ENCODE results near the gene EPHA1.
"Not testable (repeated sequence)": the region's sequence is repeated elsewhere in the genome, so short reads cannot be mapped to it uniquely, and the experiment has no call there.

Gene EPHA1

GRCh38 chr7:143392875-143393266, 15.8 kb downstream of the EPHA1 start:
- Histone ChIP-seq H4K20me1 (ENCODE audit: insufficient read depth, low read length, poor library complexity, severe bottlenecking) (peaks cover 15% of the 10 kb centered on the region), H3K9me3 (ENCODE audit: insufficient read depth, low read depth, low read length) (no peaks in the 10 kb centered on the region), H2AFZ (ENCODE audit: low read length) (no peak overlapping the region), H3K79me2 (ENCODE audit: insufficient read depth, low read length) (peaks cover 19% of the 10 kb centered on the region; the same call in 1 of the 2 replicates), H3K4me1 (ENCODE audit: insufficient read depth, low read length, poor library complexity, severe bottlenecking) (peaks cover 21% of the 10 kb centered on the region), H3K4me2 (ENCODE audit: low read depth, low read length, poor library complexity, severe bottlenecking) (no peak overlapping the region), H3K9ac (ENCODE audit: low read depth, low read length, poor library complexity, severe bottlenecking) (no peak overlapping the region), H3K36me3 (ENCODE audit: insufficient read depth, low read length) (peaks cover 41% of the 10 kb centered on the region; the same call in 1 of the 2 replicates), H3K9me2 (replicated peaks; ENCODE audit: low read depth, low read length) (no peaks in the 10 kb centered on the region), H3K4me3 (ENCODE audit: low read length, poor library complexity, severe bottlenecking) (no peak overlapping the region), H3K27me3 (ENCODE audit: insufficient read depth, low read length, poor library complexity, severe bottlenecking) (no peaks in the 10 kb centered on the region), H3F3A (ENCODE audit: low read depth) (no peaks in the 10 kb centered on the region)
- TF ChIP-seq CTCF (conservative IDR thresholded peaks at IDR 0.05; ENCODE audit: low read length): no peak
- no peak for TF ChIP-seq EZH2phosphoT487 (IDR thresholded peaks at IDR 0.05; ENCODE audit: borderline replicate concordance)

- H3K79me2 ChIP-seq (ENCODE audit: insufficient read depth, low read length): peaks cover 24% of the 10 kb centered on the region; the same call in 1 of the 2 replicates
- not testable (repeated sequence) for H3K4me3 ChIP-seq (ENCODE audit: low read length, poor library complexity, severe bottlenecking); H3F3A ChIP-seq (ENCODE audit: low read depth); H3K9me3 ChIP-seq (ENCODE audit: insufficient read depth, low read depth, low read length); H2AFZ ChIP-seq (ENCODE audit: low read length); H3K9ac ChIP-seq (ENCODE audit: low read depth, low read length, poor library complexity, severe bottlenecking); H3K27me3 ChIP-seq (ENCODE audit: insufficient read depth, low read length, poor library complexity, severe bottlenecking); H3K9me2 ChIP-seq (replicated peaks; ENCODE audit: low read depth, low read length); H3K4me2 ChIP-seq (ENCODE audit: low read depth, low read length, poor library complexity, severe bottlenecking)
- peaks cover 43% of the 10 kb centered on the region; the same call in 1 of the 2 replicates for H3K36me3 ChIP-seq (ENCODE audit: insufficient read depth, low read length)
- H4K20me1 ChIP-seq (ENCODE audit: insufficient read depth, low read length, poor library complexity, severe bottlenecking): peaks cover 19% of the 10 kb centered on the region
- peaks cover 21% of the 10 kb centered on the region for H3K4me1 ChIP-seq (ENCODE audit: insufficient read depth, low read length, poor library complexity, severe bottlenecking)
These were observed 16.2 kb downstream of the EPHA1 start for GRCh38 chr7:143392427-143392826.

DNA sequence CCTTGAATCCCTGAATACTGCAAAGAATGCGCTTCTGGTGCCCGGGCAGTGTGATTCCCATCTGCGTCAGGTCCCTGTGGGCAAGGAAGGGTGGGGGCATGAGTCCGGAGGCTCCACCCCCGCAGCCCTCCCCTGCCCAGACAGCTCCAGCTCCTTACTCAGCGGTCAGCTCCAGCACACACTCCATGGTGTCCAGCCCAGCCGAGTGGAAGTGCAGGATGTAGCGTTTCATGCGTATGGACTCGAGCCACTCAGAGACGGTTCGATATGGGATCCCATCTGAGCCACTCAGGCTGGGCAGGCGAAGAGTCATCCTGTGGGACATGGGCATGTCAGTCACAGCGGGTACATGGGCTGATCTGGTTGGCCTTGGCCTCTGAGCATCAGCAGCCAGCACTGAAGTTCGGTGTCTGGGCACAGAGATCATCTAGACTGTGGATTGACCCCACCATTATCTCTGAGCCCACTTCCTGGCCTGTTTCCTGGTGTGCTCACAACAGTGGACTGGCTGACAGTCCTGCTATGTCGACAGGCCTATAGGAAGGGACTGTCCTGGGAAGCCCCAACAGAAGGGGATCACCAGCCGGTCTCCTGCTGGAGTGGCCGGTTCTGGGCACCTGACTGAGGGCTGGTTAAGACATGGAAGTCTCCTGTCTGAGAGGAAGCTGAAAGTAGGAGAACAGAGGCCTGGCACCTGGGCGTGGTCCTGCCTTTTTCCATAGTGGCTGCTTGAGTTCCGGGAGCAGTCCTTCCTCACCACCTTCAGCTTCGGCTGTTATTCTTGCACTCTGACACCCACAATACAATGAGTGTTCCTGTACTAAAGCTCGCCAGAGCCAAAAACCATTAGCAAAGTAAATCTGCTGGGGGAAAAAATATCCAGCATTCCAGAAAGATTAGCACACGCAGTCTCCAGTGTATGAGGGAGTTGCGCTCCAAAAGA, 16.9 kb downstream of the EPHA1 start:
- Histone ChIP-seq H3K9me3 (ENCODE audit: insufficient read depth, low read depth, low read length) (no peaks in the 10 kb centered on the region), H3K27me3 (ENCODE audit: insufficient read depth, low read length, poor library complexity, severe bottlenecking) (no peaks in the 10 kb centered on the region), H4K20me1 (ENCODE audit: insufficient read depth, low read length, poor library complexity, severe bottlenecking) (peaks cover 26% of the 10 kb centered on the region), H3K9me2 (replicated peaks; ENCODE audit: low read depth, low read length) (no peaks in the 10 kb centered on the region), H3K4me3 (ENCODE audit: low read length, poor library complexity, severe bottlenecking) (no peak overlapping the region), H3K4me2 (ENCODE audit: low read depth, low read length, poor library complexity, severe bottlenecking) (no peak overlapping the region), H3K9ac (ENCODE audit: low read depth, low read length, poor library complexity, severe bottlenecking) (no peak overlapping the region), H3F3A (ENCODE audit: low read depth) (no peaks in the 10 kb centered on the region), H3K79me2 (ENCODE audit: insufficient read depth, low read length) (peaks cover 31% of the 10 kb centered on the region; the same call in 1 of the 2 replicates), H3K36me3 (ENCODE audit: insufficient read depth, low read length) (peaks cover 43% of the 10 kb centered on the region; the same call in 1 of the 2 replicates), H3K4me1 (ENCODE audit: insufficient read depth, low read length, poor library complexity, severe bottlenecking) (peaks cover 24% of the 10 kb centered on the region), H2AFZ (ENCODE audit: low read length) (no peak overlapping the region)
- no peak for TF ChIP-seq EZH2phosphoT487 (IDR thresholded peaks at IDR 0.05; ENCODE audit: borderline replicate concordance)
- no peak for TF ChIP-seq CTCF (conservative IDR thresholded peaks at IDR 0.05; ENCODE audit: low read length)
